HG03066 (cell line): ENCODE measurements around the gene TMPRSS4.

ENCODE experiments used
- ATAC-seq: cut with Tn5 transposase; IDR thresholded peaks from one replicate; pipeline ENCODE4 v1.9.1; 2021; ENCODE audit warnings: low read depth; ENCODE audit not compliant: unreplicated experiment

The TMPRSS4 gene

GRCh38 chr11:118151431-118151830, 74.6 kb downstream of the TMPRSS4 start:
- ATAC-seq = no peak

- ATAC-seq = no peak
Observed at GRCh38 chr11:118152020-118152551, 75.2 kb downstream of the TMPRSS4 start.

- no peak for ATAC-seq
Observed at GRCh38 chr11:118152552-118153471, 75.9 kb downstream of the TMPRSS4 start, which contains the start of gene SCN4B. SCN4B (minus strand) TSS chr11:118152823; CDS start chr11:118152673, 150 bp downstream.

GRCh38 chr11:118153516-118153915, 76.6 kb downstream of the TMPRSS4 start:
- ATAC-seq = no peak

- no peak for ATAC-seq
Observed at GRCh38 chr11:118153976-118154375, 77.1 kb downstream of the TMPRSS4 start.

GRCh38 chr11:118154641-118155040, 77.8 kb downstream of the TMPRSS4 start:
- no peak for ATAC-seq

GRCh38 chr11:118155776-118156530, 79.1 kb downstream of the TMPRSS4 start:
- no peak for ATAC-seq

- ATAC-seq = no peak
Observed at GRCh38 chr11:118156531-118157185, 79.8 kb downstream of the TMPRSS4 start.

- no peak for ATAC-seq
Observed at GRCh38 chr11:118157186-118157895, 80.5 kb downstream of the TMPRSS4 start.

GRCh38 chr11:118161786-118162185, 84.9 kb downstream of the TMPRSS4 start:
- no peak for ATAC-seq

- ATAC-seq = no peak
Observed at GRCh38 chr11:118162846-118163245, 86.0 kb downstream of the TMPRSS4 start.

GRCh38 chr11:118163494-118163893, 86.6 kb downstream of the TMPRSS4 start:
- ATAC-seq = no peak

GRCh38 chr11:118164885-118165284, 88.0 kb downstream of the TMPRSS4 start:
- no peak for ATAC-seq

GRCh38 chr11:118166641-118167040, 89.8 kb downstream of the TMPRSS4 start:
- no peak for ATAC-seq

GRCh38 chr11:118167253-118167652, 90.4 kb downstream of the TMPRSS4 start:
- no peak for ATAC-seq

- no peak for ATAC-seq
Observed at GRCh38 chr11:118167906-118168305, 91.0 kb downstream of the TMPRSS4 start.

GRCh38 chr11:118168316-118168715, 91.4 kb downstream of the TMPRSS4 start:
- ATAC-seq = no peak

GRCh38 chr11:118168751-118169150, 91.9 kb downstream of the TMPRSS4 start:
- ATAC-seq = no peak

GRCh38 chr11:118169300-118170140, 92.6 kb downstream of the TMPRSS4 start:
- ATAC-seq = no peak
